Mammary epithelial cell (primary cell): ENCODE measurements around the gene RPS6KA2.

Source experiments
- EZH2 ChIP-seq: IDR thresholded peaks from 2 replicates; pipeline ENCODE4 v1.6.1; 2012; ENCODE audit warnings: low read length, inconsistent platforms, borderline replicate concordance
- TF ChIP-seq, protein P1 (sequence below), 2 donors: IDR thresholded peaks in 1 of 2; conservative IDR thresholded peaks in 1 of 2; 2 replicates each; pipeline ENCODE4 v1.5.1; 2011 to 2012; ENCODE audit warnings: inconsistent platforms in 2 of 2, low read length in 2 of 2, mild to moderate bottlenecking in 2 of 2, control low read depth in 1 of 2, low read depth in 1 of 2; ENCODE audit not compliant: insufficient read depth in 1 of 2; ENCODE audit errors: extremely low read depth in 1 of 2

- TF ChIP-seq, protein P1, sequence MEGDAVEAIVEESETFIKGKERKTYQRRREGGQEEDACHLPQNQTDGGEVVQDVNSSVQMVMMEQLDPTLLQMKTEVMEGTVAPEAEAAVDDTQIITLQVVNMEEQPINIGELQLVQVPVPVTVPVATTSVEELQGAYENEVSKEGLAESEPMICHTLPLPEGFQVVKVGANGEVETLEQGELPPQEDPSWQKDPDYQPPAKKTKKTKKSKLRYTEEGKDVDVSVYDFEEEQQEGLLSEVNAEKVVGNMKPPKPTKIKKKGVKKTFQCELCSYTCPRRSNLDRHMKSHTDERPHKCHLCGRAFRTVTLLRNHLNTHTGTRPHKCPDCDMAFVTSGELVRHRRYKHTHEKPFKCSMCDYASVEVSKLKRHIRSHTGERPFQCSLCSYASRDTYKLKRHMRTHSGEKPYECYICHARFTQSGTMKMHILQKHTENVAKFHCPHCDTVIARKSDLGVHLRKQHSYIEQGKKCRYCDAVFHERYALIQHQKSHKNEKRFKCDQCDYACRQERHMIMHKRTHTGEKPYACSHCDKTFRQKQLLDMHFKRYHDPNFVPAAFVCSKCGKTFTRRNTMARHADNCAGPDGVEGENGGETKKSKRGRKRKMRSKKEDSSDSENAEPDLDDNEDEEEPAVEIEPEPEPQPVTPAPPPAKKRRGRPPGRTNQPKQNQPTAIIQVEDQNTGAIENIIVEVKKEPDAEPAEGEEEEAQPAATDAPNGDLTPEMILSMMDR (conservative IDR thresholded peaks at IDR 0.05 in 1 of 2, IDR thresholded peaks at IDR 0.05 in 1 of 2; ENCODE audit: extremely low read depth in 1 of 2, insufficient read depth in 1 of 2, low read depth in 1 of 2, low read length in 2 of 2): no peak
- TF ChIP-seq EZH2: no peak
Measured at GRCh38 chr6:166559662-166560061, 67.4 kb downstream of the RPS6KA2 start.
